ENCODE measurements around the gene ISG20L2. TPM values are rescaled to one million over a fixed set of nuclear protein-coding genes. Genes with fewer than 3 reads are reported as not detected.

The ISG20L2 gene
- total RNA-seq, 1 donor from 2014 or later: 35.3 TPM

- no peak for DNase-seq (ENCODE audit: extremely low spot score, unreplicated experiment)
- Mint-ChIP-seq H3K27ac (peak within 1 kb of the TSS; percentile 35), H3K36me3 (peaks cover 15% of the 10 kb centered on the region), H3K4me1 (ENCODE audit: unreplicated experiment) (peaks cover 39% of the 10 kb centered on the region), H3K4me3 (peak within 1 kb of the TSS; percentile 91), H3K9me3 (no peaks in the 10 kb centered on the region), H3K27me3 (peaks cover 59% of the 10 kb centered on the region)
- TF ChIP-seq CTCF (conservative IDR thresholded peaks at IDR 0.05): peak; percentile 5
These were observed 51.5 kb downstream of the ISG20L2 start, which contains the start of gene NES for GRCh38 chr1:156676820-156677615. Gene NES, minus strand, starts transcription at chr1:156677407. Its CDS starts 143 bp downstream, at chr1:156677264.

GRCh38 chr1:156676114-156676819, 52.3 kb downstream of the ISG20L2 start:
- Mint-ChIP-seq H3K9me3 (no peaks in the 10 kb centered on the region), H3K27me3 (peaks cover 63% of the 10 kb centered on the region), H3K4me1 (ENCODE audit: unreplicated experiment) (peaks cover 46% of the 10 kb centered on the region), H3K4me3 (peak overlapping the region; percentile 91), H3K36me3 (peaks cover 15% of the 10 kb centered on the region), H3K27ac (peak overlapping the region; percentile 63)
- no peak for TF ChIP-seq CTCF (conservative IDR thresholded peaks at IDR 0.05)
- DNase-seq (ENCODE audit: extremely low spot score, unreplicated experiment): no peak

- no peak for DNase-seq (ENCODE audit: extremely low spot score, unreplicated experiment)
- TF ChIP-seq CTCF (conservative IDR thresholded peaks at IDR 0.05): no peak
- Mint-ChIP-seq H3K4me1 (ENCODE audit: unreplicated experiment) (peaks cover 48% of the 10 kb centered on the region), H3K9me3 (no peaks in the 10 kb centered on the region), H3K36me3 (peaks cover 15% of the 10 kb centered on the region), H3K27me3 (peaks cover 60% of the 10 kb centered on the region), H3K27ac (peak overlapping the region; percentile 63), H3K4me3 (peak overlapping the region; percentile 91)
These were observed 53.1 kb downstream of the ISG20L2 start for GRCh38 chr1:156675210-156676113.

- Mint-ChIP-seq H3K36me3 (peaks cover 15% of the 10 kb centered on the region), H3K4me1 (ENCODE audit: unreplicated experiment) (peaks cover 59% of the 10 kb centered on the region), H3K27ac (peak overlapping the region; percentile 63), H3K9me3 (no peaks in the 10 kb centered on the region), H3K4me3 (peak overlapping the region; percentile 72), H3K27me3 (peaks cover 47% of the 10 kb centered on the region)
- no peak for DNase-seq (ENCODE audit: extremely low spot score, unreplicated experiment)
- no peak for TF ChIP-seq CTCF (conservative IDR thresholded peaks at IDR 0.05)
These were observed 55.0 kb downstream of the ISG20L2 start for GRCh38 chr1:156673387-156674121.

Other genes starting within 250 kb of the ISG20L2 start
- gene MEF2D, start 228.0 kb downstream of the ISG20L2 start, total RNA-seq (ENCODE audit: low replicate concordance): 20.7 and 26.1 TPM in 2 replicates
- 17.6 and 35.3 TPM in 2 replicates for gene IQGAP3, start 156.2 kb downstream of the ISG20L2 start, total RNA-seq (ENCODE audit: low replicate concordance)
- not detected in 2 replicates for gene TTC24, start 149.0 kb downstream of the ISG20L2 start, total RNA-seq (ENCODE audit: low replicate concordance)
- 86.3 and 98.4 TPM in 2 replicates for gene NAXE, start 137.0 kb downstream of the ISG20L2 start, total RNA-seq (ENCODE audit: low replicate concordance)
- 22.4 and 30.7 TPM in 2 replicates for gene GPATCH4, start 127.3 kb downstream of the ISG20L2 start, total RNA-seq (ENCODE audit: low replicate concordance)
- not detected in 2 replicates for gene HAPLN2, start 109.4 kb downstream of the ISG20L2 start, total RNA-seq (ENCODE audit: low replicate concordance)
- 12.6 TPM in 1 of 2 replicates, not detected in the other for gene BCAN, start 86.6 kb downstream of the ISG20L2 start, total RNA-seq (ENCODE audit: low replicate concordance)
- 8.1 and 125 TPM in 2 replicates for gene NES, start 51.4 kb downstream of the ISG20L2 start, total RNA-seq (ENCODE audit: low replicate concordance)
- 83.7 and 370 TPM in 2 replicates for gene CRABP2, start 23.2 kb downstream of the ISG20L2 start, total RNA-seq (ENCODE audit: low replicate concordance)
- gene METTL25B, start 297 bp downstream of the ISG20L2 start, total RNA-seq (ENCODE audit: low replicate concordance): 35.2 and 39.7 TPM in 2 replicates
- 47.4 and 58.6 TPM in 2 replicates for gene MRPL24, start 12.3 kb upstream of the ISG20L2 start, total RNA-seq (ENCODE audit: low replicate concordance)
- gene HDGF, start 22.9 kb upstream of the ISG20L2 start, total RNA-seq (ENCODE audit: low replicate concordance): 249 and 270 TPM in 2 replicates
- 79.1 and 81.8 TPM in 2 replicates for gene PRCC, start 38.8 kb upstream of the ISG20L2 start, total RNA-seq (ENCODE audit: low replicate concordance)
- 0.48 and 2.2 TPM in 2 replicates for gene SH2D2A, start 88.1 kb upstream of the ISG20L2 start, total RNA-seq (ENCODE audit: low replicate concordance)
- 1.7 TPM in 1 of 2 replicates, not detected in the other for gene INSRR, start 130.4 kb upstream of the ISG20L2 start, total RNA-seq (ENCODE audit: low replicate concordance)
- gene NTRK1, start 132.1 kb upstream of the ISG20L2 start, total RNA-seq (ENCODE audit: low replicate concordance): 0.12 and 6.6 TPM in 2 replicates
- gene PEAR1, start 165.0 kb upstream of the ISG20L2 start, total RNA-seq (ENCODE audit: low replicate concordance): 0.14 and 11.7 TPM in 2 replicates
- gene LRRC71, start 191.9 kb upstream of the ISG20L2 start, total RNA-seq (ENCODE audit: low replicate concordance): 0.58 TPM in 1 of 2 replicates, not detected in the other